ENCODE data around the gene MBP. TPM values are rescaled to one million over a fixed set of nuclear protein-coding genes. Genes with fewer than 3 reads are reported as not detected.
A peak's percentile ranks its signal among the peaks of the same experiment; 100 is the strongest.

The MBP gene
- total RNA-seq, 1 donor from 2014 or later, result 54.3 TPM

GRCh38 chr18:77105680-77106079 lies 26.9 kb downstream of the MBP start:
- Mint-ChIP-seq H3K9me3 (peaks cover 9% of the 10 kb centered on the region), H3K4me1 (ENCODE audit: low read depth) (peaks cover 91% of the 10 kb centered on the region), H3K4me3 (ENCODE audit: low read depth) (peak overlapping the region; percentile 48), H3K27ac (peak overlapping the region; percentile 55), H3K36me3 (ENCODE audit: low read depth) (peaks cover 76% of the 10 kb centered on the region), H3K27me3 (ENCODE audit: low read depth) (no peaks in the 10 kb centered on the region)
- DNase-seq (ENCODE audit: low spot score), result no peak
- intact Hi-C loops (cut with micrococcal nuclease), result loop anchor here (10.0 kb wide), 2 partner anchors 251 to 451 kb away; no protein-coding TSS in a partner anchor

- peaks cover 92% of the 10 kb centered on the region for H3K4me1 Mint-ChIP-seq (ENCODE audit: low read depth)
- H3K9me3 Mint-ChIP-seq, result peaks cover 9% of the 10 kb centered on the region
- H3K4me3 Mint-ChIP-seq (ENCODE audit: low read depth), result peak overlapping the region; percentile 48
- intact Hi-C loops (cut with micrococcal nuclease), result loop anchor here (10.0 kb wide), 2 partner anchors 250 to 450 kb away; no protein-coding TSS in a partner anchor
- no peak for DNase-seq (ENCODE audit: low spot score)
- peak overlapping the region; percentile 55 for H3K27ac Mint-ChIP-seq
- peaks cover 76% of the 10 kb centered on the region for H3K36me3 Mint-ChIP-seq (ENCODE audit: low read depth)
- no peaks in the 10 kb centered on the region for H3K27me3 Mint-ChIP-seq (ENCODE audit: low read depth)
These were observed 27.6 kb downstream of the MBP start for GRCh38 chr18:77105028-77105427.

GRCh38 chr18:77103991-77104531 lies 28.5 kb downstream of the MBP start:
- intact Hi-C loops (cut with micrococcal nuclease), result loop anchor here (10.0 kb wide), 2 partner anchors 249 to 449 kb away; no protein-coding TSS in a partner anchor
- peaks cover 9% of the 10 kb centered on the region for H3K9me3 Mint-ChIP-seq
- H3K4me1 Mint-ChIP-seq (ENCODE audit: low read depth), result peaks cover 94% of the 10 kb centered on the region
- peak overlapping the region; percentile 98 for H3K27ac Mint-ChIP-seq
- DNase-seq (ENCODE audit: low spot score), result no peak
- peaks cover 78% of the 10 kb centered on the region for H3K36me3 Mint-ChIP-seq (ENCODE audit: low read depth)
- H3K4me3 Mint-ChIP-seq (ENCODE audit: low read depth), result no peak overlapping the region
- H3K27me3 Mint-ChIP-seq (ENCODE audit: low read depth), result no peaks in the 10 kb centered on the region

- DNase-seq (ENCODE audit: low spot score), result no peak
- H3K4me1 Mint-ChIP-seq (ENCODE audit: low read depth), result peaks cover 94% of the 10 kb centered on the region
- H3K27me3 Mint-ChIP-seq (ENCODE audit: low read depth), result no peaks in the 10 kb centered on the region
- intact Hi-C loops (cut with micrococcal nuclease), result loop anchor here (10.0 kb wide), 2 partner anchors 249 to 449 kb away; no protein-coding TSS in a partner anchor
- H3K9me3 Mint-ChIP-seq, result peaks cover 9% of the 10 kb centered on the region
- no peak overlapping the region for H3K4me3 Mint-ChIP-seq (ENCODE audit: low read depth)
- H3K27ac Mint-ChIP-seq, result peak overlapping the region; percentile 98
- peaks cover 79% of the 10 kb centered on the region for H3K36me3 Mint-ChIP-seq (ENCODE audit: low read depth)
These were observed 29.3 kb downstream of the MBP start for GRCh38 chr18:77103187-77103850.

GRCh38 chr18:77102259-77103040 lies 30.1 kb downstream of the MBP start:
- H3K27ac Mint-ChIP-seq, result peak overlapping the region; percentile 98
- DNase-seq (ENCODE audit: low spot score), result no peak
- H3K36me3 Mint-ChIP-seq (ENCODE audit: low read depth), result peaks cover 81% of the 10 kb centered on the region
- intact Hi-C loops (cut with micrococcal nuclease), result loop anchor here (1.0 to 10.0 kb wide), 6 partner anchors 23 to 448 kb away; no protein-coding TSS in a partner anchor
- peak overlapping the region; percentile 26 for H3K4me3 Mint-ChIP-seq (ENCODE audit: low read depth)
- peaks cover 9% of the 10 kb centered on the region for H3K9me3 Mint-ChIP-seq
- no peaks in the 10 kb centered on the region for H3K27me3 Mint-ChIP-seq (ENCODE audit: low read depth)
- peaks cover 92% of the 10 kb centered on the region for H3K4me1 Mint-ChIP-seq (ENCODE audit: low read depth)

GRCh38 chr18:77101410-77102258 lies 30.9 kb downstream of the MBP start:
- Mint-ChIP-seq H3K27me3 (ENCODE audit: low read depth) (no peaks in the 10 kb centered on the region), H3K36me3 (ENCODE audit: low read depth) (peaks cover 81% of the 10 kb centered on the region), H3K27ac (peak overlapping the region; percentile 98), H3K4me3 (ENCODE audit: low read depth) (peak overlapping the region; percentile 74), H3K4me1 (ENCODE audit: low read depth) (peaks cover 88% of the 10 kb centered on the region), H3K9me3 (peaks cover 4% of the 10 kb centered on the region)
- intact Hi-C loops (cut with micrococcal nuclease), result loop anchor here (1.0 to 10.0 kb wide), 6 partner anchors 24 to 447 kb away; no protein-coding TSS in a partner anchor
- no peak for DNase-seq (ENCODE audit: low spot score)

- H3K4me1 Mint-ChIP-seq (ENCODE audit: low read depth), result peaks cover 87% of the 10 kb centered on the region
- no peaks in the 10 kb centered on the region for H3K9me3 Mint-ChIP-seq
- DNase-seq (ENCODE audit: low spot score), result no peak
- intact Hi-C loops (cut with micrococcal nuclease), result loop anchor here (10.0 kb wide), 2 partner anchors 246 to 446 kb away; no protein-coding TSS in a partner anchor
- peaks cover 80% of the 10 kb centered on the region for H3K36me3 Mint-ChIP-seq (ENCODE audit: low read depth)
- H3K4me3 Mint-ChIP-seq (ENCODE audit: low read depth), result peak overlapping the region; percentile 74
- H3K27ac Mint-ChIP-seq, result peak overlapping the region; percentile 98
- no peaks in the 10 kb centered on the region for H3K27me3 Mint-ChIP-seq (ENCODE audit: low read depth)
These were observed 31.7 kb downstream of the MBP start for GRCh38 chr18:77100751-77101355.

- Mint-ChIP-seq H3K36me3 (ENCODE audit: low read depth) (peaks cover 80% of the 10 kb centered on the region), H3K27me3 (ENCODE audit: low read depth) (no peaks in the 10 kb centered on the region), H3K4me3 (ENCODE audit: low read depth) (peak overlapping the region; percentile 31), H3K4me1 (ENCODE audit: low read depth) (peaks cover 89% of the 10 kb centered on the region), H3K27ac (peak overlapping the region; percentile 82), H3K9me3 (no peaks in the 10 kb centered on the region)
- intact Hi-C loops (cut with micrococcal nuclease), result loop anchor here (10.0 kb wide), 2 partner anchors 245 to 445 kb away; no protein-coding TSS in a partner anchor
- no peak for DNase-seq (ENCODE audit: low spot score)
These were observed 32.9 kb downstream of the MBP start for GRCh38 chr18:77099485-77100370.

GRCh38 chr18:77098538-77099174 lies 33.9 kb downstream of the MBP start:
- intact Hi-C loops (cut with micrococcal nuclease), result no loop called here
- Mint-ChIP-seq H3K27me3 (ENCODE audit: low read depth) (no peaks in the 10 kb centered on the region), H3K4me1 (ENCODE audit: low read depth) (peaks cover 83% of the 10 kb centered on the region), H3K27ac (peak overlapping the region; percentile 82), H3K9me3 (no peaks in the 10 kb centered on the region), H3K4me3 (ENCODE audit: low read depth) (no peak overlapping the region), H3K36me3 (ENCODE audit: low read depth) (peaks cover 73% of the 10 kb centered on the region)
- no peak for DNase-seq (ENCODE audit: low spot score)

GRCh38 chr18:77098029-77098428 lies 34.6 kb downstream of the MBP start:
- Mint-ChIP-seq H3K4me3 (ENCODE audit: low read depth) (no peak overlapping the region), H3K27ac (no peak overlapping the region), H3K27me3 (ENCODE audit: low read depth) (no peaks in the 10 kb centered on the region), H3K4me1 (ENCODE audit: low read depth) (peaks cover 76% of the 10 kb centered on the region), H3K36me3 (ENCODE audit: low read depth) (peaks cover 68% of the 10 kb centered on the region), H3K9me3 (no peaks in the 10 kb centered on the region)
- intact Hi-C loops (cut with micrococcal nuclease), result no loop called here
- no peak for DNase-seq (ENCODE audit: low spot score)
